ENCODE results near the gene AQP12B.

The AQP12B gene

GRCh38 chr2:240717681-240718581, 35.2 kb upstream of the AQP12B start:
- DNase-seq (ENCODE audit: low spot score): no peak

- no peak for DNase-seq (ENCODE audit: low spot score)
These were observed 34.5 kb upstream of the AQP12B start for GRCh38 chr2:240717181-240717641.

- no peak for DNase-seq (ENCODE audit: low spot score)
These were observed 33.6 kb upstream of the AQP12B start for GRCh38 chr2:240716130-240716798.

- no peak for DNase-seq (ENCODE audit: low spot score)
These were observed 32.4 kb upstream of the AQP12B start for GRCh38 chr2:240714747-240715725.

- DNase-seq (ENCODE audit: low spot score): no peak
These were observed 31.5 kb upstream of the AQP12B start for GRCh38 chr2:240713928-240714746.

- no peak for DNase-seq (ENCODE audit: low spot score)
These were observed 30.6 kb upstream of the AQP12B start for GRCh38 chr2:240713071-240713927.

GRCh38 chr2:240712121-240712520, 29.4 kb upstream of the AQP12B start:
- DNase-seq (ENCODE audit: low spot score): no peak

GRCh38 chr2:240711701-240712100, 29.0 kb upstream of the AQP12B start:
- no peak for DNase-seq (ENCODE audit: low spot score)

GRCh38 chr2:240711296-240711695, 28.6 kb upstream of the AQP12B start:
- DNase-seq (ENCODE audit: low spot score): no peak

GRCh38 chr2:240708457-240708856, 25.8 kb upstream of the AQP12B start:
- DNase-seq (ENCODE audit: low spot score): no peak

- DNase-seq (ENCODE audit: low spot score): no peak
These were observed 25.1 kb upstream of the AQP12B start for GRCh38 chr2:240707821-240708220.

GRCh38 chr2:240707043-240707756, 24.5 kb upstream of the AQP12B start:
- no peak for DNase-seq (ENCODE audit: low spot score)

- no peak for DNase-seq (ENCODE audit: low spot score)
These were observed 22.6 kb upstream of the AQP12B start for GRCh38 chr2:240705204-240705791.

GRCh38 chr2:240704651-240705050, 22.0 kb upstream of the AQP12B start:
- no peak for DNase-seq (ENCODE audit: low spot score)

- DNase-seq (ENCODE audit: low spot score): no peak
These were observed 21.0 kb upstream of the AQP12B start for GRCh38 chr2:240703417-240704341.

GRCh38 chr2:240702640-240703011, 19.9 kb upstream of the AQP12B start:
- DNase-seq (ENCODE audit: low spot score): no peak

GRCh38 chr2:240701736-240702639, 19.3 kb upstream of the AQP12B start:
- DNase-seq (ENCODE audit: low spot score): no peak

All from globus pallidus (tissue), 1 donor.